ENCODE data around the gene LYRM4. TPM values are rescaled to one million over a fixed set of nuclear protein-coding genes. Genes with fewer than 3 reads are reported as not detected.
A peak's percentile ranks its signal among the peaks of the same experiment; 100 is the strongest.

The LYRM4 gene
- total and polyA plus RNA-seq, 2 experiments from 2014 or later, result 51.0 to 62.0 TPM

DNA sequence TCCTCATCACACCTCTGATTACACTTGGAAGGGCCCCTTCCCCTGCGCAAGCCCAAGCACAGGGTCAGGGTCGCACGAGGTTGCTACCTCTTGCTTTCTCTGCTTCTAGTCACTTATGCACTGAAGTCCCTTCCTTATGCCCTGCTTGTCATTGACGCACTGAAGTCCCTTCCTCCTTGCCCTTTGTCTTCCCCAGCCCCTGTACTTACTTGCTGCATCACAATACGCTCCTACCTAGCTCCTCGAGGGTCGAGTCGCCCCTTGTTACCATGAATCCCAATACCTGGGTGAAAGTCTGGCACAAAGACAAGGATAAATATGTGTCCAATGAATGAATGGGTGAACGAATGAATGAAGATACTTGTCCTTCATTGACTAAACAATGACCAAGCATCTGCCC lies 75.9 kb downstream of the LYRM4 start:
- H3K27me3 ChIP-seq (ENCODE audit: insufficient read depth), result no peaks in the 10 kb centered on the region
- TF ChIP-seq, protein P1, sequence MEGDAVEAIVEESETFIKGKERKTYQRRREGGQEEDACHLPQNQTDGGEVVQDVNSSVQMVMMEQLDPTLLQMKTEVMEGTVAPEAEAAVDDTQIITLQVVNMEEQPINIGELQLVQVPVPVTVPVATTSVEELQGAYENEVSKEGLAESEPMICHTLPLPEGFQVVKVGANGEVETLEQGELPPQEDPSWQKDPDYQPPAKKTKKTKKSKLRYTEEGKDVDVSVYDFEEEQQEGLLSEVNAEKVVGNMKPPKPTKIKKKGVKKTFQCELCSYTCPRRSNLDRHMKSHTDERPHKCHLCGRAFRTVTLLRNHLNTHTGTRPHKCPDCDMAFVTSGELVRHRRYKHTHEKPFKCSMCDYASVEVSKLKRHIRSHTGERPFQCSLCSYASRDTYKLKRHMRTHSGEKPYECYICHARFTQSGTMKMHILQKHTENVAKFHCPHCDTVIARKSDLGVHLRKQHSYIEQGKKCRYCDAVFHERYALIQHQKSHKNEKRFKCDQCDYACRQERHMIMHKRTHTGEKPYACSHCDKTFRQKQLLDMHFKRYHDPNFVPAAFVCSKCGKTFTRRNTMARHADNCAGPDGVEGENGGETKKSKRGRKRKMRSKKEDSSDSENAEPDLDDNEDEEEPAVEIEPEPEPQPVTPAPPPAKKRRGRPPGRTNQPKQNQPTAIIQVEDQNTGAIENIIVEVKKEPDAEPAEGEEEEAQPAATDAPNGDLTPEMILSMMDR (conservative IDR thresholded peaks at IDR 0.05; ENCODE audit: low read depth in 2 of 2), result no peak
- no peak for TF ChIP-seq ZNF114 (CRISPR knock-in tag; IDR thresholded peaks at IDR 0.05)
- no peak for TF ChIP-seq POLR2AphosphoS5 (IDR thresholded peaks at IDR 0.05; ENCODE audit: low read depth)
- TF ChIP-seq EZH2phosphoT487 (IDR thresholded peaks at IDR 0.05; ENCODE audit: unreplicated experiment), result no peak
- H3K4me3 ChIP-seq, result no peak overlapping the region
- DNase-seq (ENCODE audit: low spot score), result peak; percentile 25
- ATAC-seq, result peak; percentile 62
- no peaks in the 10 kb centered on the region for H3F3A ChIP-seq (replicated peaks; ENCODE audit: low read depth)
- no peak overlapping the region for H2AFZ ChIP-seq
- Mint-ChIP-seq H3K36me3 (ENCODE audit: low read depth) (no peaks in the 10 kb centered on the region), H3K27me3 (ENCODE audit: insufficient read depth, low read depth, poor library complexity) (peaks cover 5% of the 10 kb centered on the region), H3K27ac (no peak overlapping the region), H3K4me1 (peaks cover 12% of the 10 kb centered on the region), H3K9me3 (no peaks in the 10 kb centered on the region), H3K4me3 (no peak overlapping the region)
- no peaks in the 10 kb centered on the region for H3K79me2 ChIP-seq (replicated peaks; ENCODE audit: insufficient read depth)
- H3K4me2 ChIP-seq, result no peak overlapping the region
- no peaks in the 10 kb centered on the region; the same call in none of the 2 replicates for H4K20me1 ChIP-seq (replicated peaks; ENCODE audit: insufficient read depth)
- H3K9me2 ChIP-seq (ENCODE audit: insufficient read depth), result no peaks in the 10 kb centered on the region
- H3K4me1 ChIP-seq (ENCODE audit: insufficient read depth), result no peaks in the 10 kb centered on the region
- H3K27ac ChIP-seq (ENCODE audit: low read depth), result no peak overlapping the region
- H3K36me3 ChIP-seq (ENCODE audit: insufficient read depth), result no peaks in the 10 kb centered on the region

DNA sequence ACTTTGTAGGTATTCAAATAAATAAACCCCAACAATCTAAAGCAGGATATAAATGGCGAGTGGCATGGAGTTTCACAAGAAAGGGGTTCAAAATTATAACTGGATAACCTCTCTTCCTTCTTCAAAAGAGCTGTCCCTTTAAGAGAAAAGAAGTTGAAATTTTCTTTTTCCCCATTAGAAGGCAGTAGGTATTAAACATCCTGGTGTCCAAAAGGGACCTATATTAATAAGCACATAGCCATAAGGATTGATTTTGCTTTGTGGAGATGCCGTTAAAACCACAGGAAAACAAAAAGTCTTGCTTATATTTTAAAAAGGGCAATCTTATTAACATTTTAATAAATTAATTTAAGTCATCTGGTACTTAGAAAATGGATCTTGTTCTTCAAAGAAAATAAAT lies 76.5 kb downstream of the LYRM4 start:
- Histone ChIP-seq H3K27me3 (ENCODE audit: insufficient read depth) (no peaks in the 10 kb centered on the region), H3K36me3 (ENCODE audit: insufficient read depth) (no peaks in the 10 kb centered on the region), H3K4me1 (ENCODE audit: insufficient read depth) (no peaks in the 10 kb centered on the region), H4K20me1 (replicated peaks; ENCODE audit: insufficient read depth) (no peaks in the 10 kb centered on the region; the same call in none of the 2 replicates), H3K9me2 (ENCODE audit: insufficient read depth) (no peaks in the 10 kb centered on the region), H3F3A (replicated peaks; ENCODE audit: low read depth) (no peaks in the 10 kb centered on the region), H3K4me2 (no peak overlapping the region), H3K27ac (ENCODE audit: low read depth) (no peak overlapping the region), H3K4me3 (no peak overlapping the region), H3K79me2 (replicated peaks; ENCODE audit: insufficient read depth) (no peaks in the 10 kb centered on the region), H2AFZ (no peak overlapping the region)
- Mint-ChIP-seq H3K27me3 (ENCODE audit: insufficient read depth, low read depth, poor library complexity) (peaks cover 6% of the 10 kb centered on the region), H3K4me3 (no peak overlapping the region), H3K9me3 (no peaks in the 10 kb centered on the region), H3K36me3 (ENCODE audit: low read depth) (no peaks in the 10 kb centered on the region), H3K4me1 (peaks cover 12% of the 10 kb centered on the region), H3K27ac (no peak overlapping the region)
- DNase-seq (ENCODE audit: low spot score), result no peak
- ATAC-seq, result no peak
- TF ChIP-seq POLR2AphosphoS5 (IDR thresholded peaks at IDR 0.05; ENCODE audit: low read depth) (no peak), ZNF114 (CRISPR knock-in tag; IDR thresholded peaks at IDR 0.05) (no peak), STAT1 (IDR thresholded peaks at IDR 0.05; ENCODE audit: unreplicated experiment) (no peak), NANOG (IDR thresholded peaks at IDR 0.05; ENCODE audit: borderline replicate concordance) (no peak), EZH2 (IDR thresholded peaks at IDR 0.05; ENCODE audit: low read depth, unreplicated experiment) (no peak), ZNF331 (CRISPR knock-in tag; IDR thresholded peaks at IDR 0.05; ENCODE audit: low read depth) (no peak), EZH2phosphoT487 (IDR thresholded peaks at IDR 0.05; ENCODE audit: unreplicated experiment) (no peak), CREB1 (CRISPR knock-in tag; IDR thresholded peaks at IDR 0.05; ENCODE audit: low read depth) (no peak)
- TF ChIP-seq, protein P2, sequence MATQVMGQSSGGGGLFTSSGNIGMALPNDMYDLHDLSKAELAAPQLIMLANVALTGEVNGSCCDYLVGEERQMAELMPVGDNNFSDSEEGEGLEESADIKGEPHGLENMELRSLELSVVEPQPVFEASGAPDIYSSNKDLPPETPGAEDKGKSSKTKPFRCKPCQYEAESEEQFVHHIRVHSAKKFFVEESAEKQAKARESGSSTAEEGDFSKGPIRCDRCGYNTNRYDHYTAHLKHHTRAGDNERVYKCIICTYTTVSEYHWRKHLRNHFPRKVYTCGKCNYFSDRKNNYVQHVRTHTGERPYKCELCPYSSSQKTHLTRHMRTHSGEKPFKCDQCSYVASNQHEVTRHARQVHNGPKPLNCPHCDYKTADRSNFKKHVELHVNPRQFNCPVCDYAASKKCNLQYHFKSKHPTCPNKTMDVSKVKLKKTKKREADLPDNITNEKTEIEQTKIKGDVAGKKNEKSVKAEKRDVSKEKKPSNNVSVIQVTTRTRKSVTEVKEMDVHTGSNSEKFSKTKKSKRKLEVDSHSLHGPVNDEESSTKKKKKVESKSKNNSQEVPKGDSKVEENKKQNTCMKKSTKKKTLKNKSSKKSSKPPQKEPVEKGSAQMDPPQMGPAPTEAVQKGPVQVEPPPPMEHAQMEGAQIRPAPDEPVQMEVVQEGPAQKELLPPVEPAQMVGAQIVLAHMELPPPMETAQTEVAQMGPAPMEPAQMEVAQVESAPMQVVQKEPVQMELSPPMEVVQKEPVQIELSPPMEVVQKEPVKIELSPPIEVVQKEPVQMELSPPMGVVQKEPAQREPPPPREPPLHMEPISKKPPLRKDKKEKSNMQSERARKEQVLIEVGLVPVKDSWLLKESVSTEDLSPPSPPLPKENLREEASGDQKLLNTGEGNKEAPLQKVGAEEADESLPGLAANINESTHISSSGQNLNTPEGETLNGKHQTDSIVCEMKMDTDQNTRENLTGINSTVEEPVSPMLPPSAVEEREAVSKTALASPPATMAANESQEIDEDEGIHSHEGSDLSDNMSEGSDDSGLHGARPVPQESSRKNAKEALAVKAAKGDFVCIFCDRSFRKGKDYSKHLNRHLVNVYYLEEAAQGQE (IDR thresholded peaks at IDR 0.05; ENCODE audit: unreplicated experiment), result no peak
- TF ChIP-seq, protein P1 (conservative IDR thresholded peaks at IDR 0.05; ENCODE audit: low read depth in 2 of 2), result no peak
- TF ChIP-seq, protein P3, sequence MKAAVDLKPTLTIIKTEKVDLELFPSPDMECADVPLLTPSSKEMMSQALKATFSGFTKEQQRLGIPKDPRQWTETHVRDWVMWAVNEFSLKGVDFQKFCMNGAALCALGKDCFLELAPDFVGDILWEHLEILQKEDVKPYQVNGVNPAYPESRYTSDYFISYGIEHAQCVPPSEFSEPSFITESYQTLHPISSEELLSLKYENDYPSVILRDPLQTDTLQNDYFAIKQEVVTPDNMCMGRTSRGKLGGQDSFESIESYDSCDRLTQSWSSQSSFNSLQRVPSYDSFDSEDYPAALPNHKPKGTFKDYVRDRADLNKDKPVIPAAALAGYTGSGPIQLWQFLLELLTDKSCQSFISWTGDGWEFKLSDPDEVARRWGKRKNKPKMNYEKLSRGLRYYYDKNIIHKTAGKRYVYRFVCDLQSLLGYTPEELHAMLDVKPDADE (IDR thresholded peaks at IDR 0.05), result no peak
